ENCODE measurements around the gene ERH. TPM values are rescaled to one million over a fixed set of nuclear protein-coding genes. Genes with fewer than 3 reads are reported as not detected.
A peak's percentile ranks its signal among the peaks of the same experiment; 100 is the strongest.

The ERH gene
- 223 TPM for total RNA-seq (ENCODE audit: unreplicated experiment)
- long read RNA-seq, transcript ERH-203 (4 exons, 1,124 nt), result major isoform, 16 of 18 reads
- long read RNA-seq, partial matches to known transcripts, result 1 of 18 reads
- long read RNA-seq, other reads (novel, unspliced or antisense), result 1 of 18 reads

GRCh38 chr14:69398053-69398817 is at the start of gene ERH, which contains the start of gene SLC39A9:
Gene ERH (minus strand): TSS chr14:69398299. CDS start chr14:69398233, 66 bp downstream.
Gene SLC39A9 (plus strand): TSS chr14:69398692. CDS start chr14:69399370, 678 bp downstream.
- Mint-ChIP-seq H3K4me1 (ENCODE audit: low read depth, unreplicated experiment) (peaks cover 12% of the 10 kb centered on the region), H3K27me3 (ENCODE audit: unreplicated experiment) (peaks cover 3% of the 10 kb centered on the region), H3K36me3 (ENCODE audit: unreplicated experiment) (no peaks in the 10 kb centered on the region), H3K27ac (ENCODE audit: unreplicated experiment) (peak within 1 kb of the TSS; percentile 100), H3K4me3 (ENCODE audit: unreplicated experiment) (peak within 1 kb of the TSS; percentile 96), H3K9me3 (ENCODE audit: unreplicated experiment) (peaks cover 3% of the 10 kb centered on the region)
- peak; percentile 94 for DNase-seq
- no peak for TF ChIP-seq CTCF (IDR thresholded peaks at IDR 0.05; ENCODE audit: partially characterized antibody, unreplicated experiment)

- no peak for DNase-seq
- H3K27me3 Mint-ChIP-seq (ENCODE audit: unreplicated experiment), result no peaks in the 10 kb centered on the region
- no peaks in the 10 kb centered on the region for H3K9me3 Mint-ChIP-seq (ENCODE audit: unreplicated experiment)
- no peak overlapping the region for H3K4me3 Mint-ChIP-seq (ENCODE audit: unreplicated experiment)
- H3K4me1 Mint-ChIP-seq (ENCODE audit: low read depth, unreplicated experiment), result peaks cover 6% of the 10 kb centered on the region
- H3K27ac Mint-ChIP-seq (ENCODE audit: unreplicated experiment), result no peak overlapping the region
- no peaks in the 10 kb centered on the region for H3K36me3 Mint-ChIP-seq (ENCODE audit: unreplicated experiment)
- TF ChIP-seq CTCF (IDR thresholded peaks at IDR 0.05; ENCODE audit: partially characterized antibody, unreplicated experiment), result no peak
These were observed 45.3 kb upstream of the ERH start for GRCh38 chr14:69443296-69443805.

- peaks cover 1% of the 10 kb centered on the region for H3K27me3 Mint-ChIP-seq (ENCODE audit: unreplicated experiment)
- H3K27ac Mint-ChIP-seq (ENCODE audit: unreplicated experiment), result no peak overlapping the region
- no peak for DNase-seq
- peaks cover 6% of the 10 kb centered on the region for H3K4me1 Mint-ChIP-seq (ENCODE audit: low read depth, unreplicated experiment)
- no peak overlapping the region for H3K4me3 Mint-ChIP-seq (ENCODE audit: unreplicated experiment)
- no peaks in the 10 kb centered on the region for H3K9me3 Mint-ChIP-seq (ENCODE audit: unreplicated experiment)
- no peaks in the 10 kb centered on the region for H3K36me3 Mint-ChIP-seq (ENCODE audit: unreplicated experiment)
- TF ChIP-seq CTCF (IDR thresholded peaks at IDR 0.05; ENCODE audit: partially characterized antibody, unreplicated experiment), result no peak
These were observed 43.8 kb upstream of the ERH start for GRCh38 chr14:69441948-69442347.

GRCh38 chr14:69439521-69440270 is 41.6 kb upstream of the ERH start:
- peaks cover 6% of the 10 kb centered on the region for H3K4me1 Mint-ChIP-seq (ENCODE audit: low read depth, unreplicated experiment)
- no peak overlapping the region for H3K4me3 Mint-ChIP-seq (ENCODE audit: unreplicated experiment)
- TF ChIP-seq CTCF (IDR thresholded peaks at IDR 0.05; ENCODE audit: partially characterized antibody, unreplicated experiment), result no peak
- no peak for DNase-seq
- H3K27ac Mint-ChIP-seq (ENCODE audit: unreplicated experiment), result no peak overlapping the region
- peaks cover 1% of the 10 kb centered on the region for H3K27me3 Mint-ChIP-seq (ENCODE audit: unreplicated experiment)
- no peaks in the 10 kb centered on the region for H3K36me3 Mint-ChIP-seq (ENCODE audit: unreplicated experiment)
- no peaks in the 10 kb centered on the region for H3K9me3 Mint-ChIP-seq (ENCODE audit: unreplicated experiment)

Data from glutamatergic neuron (in vitro differentiated cells).